Measurements from ENCODE around the gene ARHGEF5. TPM values are rescaled to one million over a fixed set of nuclear protein-coding genes. Genes with fewer than 3 reads are reported as not detected.
"Not testable (repeated sequence)": the region's sequence is repeated elsewhere in the genome, so short reads cannot be mapped to it uniquely, and the experiment has no call there.

The ARHGEF5 gene
- total RNA-seq, 1 donor from 2014 or later: 35.9 TPM

DNA sequence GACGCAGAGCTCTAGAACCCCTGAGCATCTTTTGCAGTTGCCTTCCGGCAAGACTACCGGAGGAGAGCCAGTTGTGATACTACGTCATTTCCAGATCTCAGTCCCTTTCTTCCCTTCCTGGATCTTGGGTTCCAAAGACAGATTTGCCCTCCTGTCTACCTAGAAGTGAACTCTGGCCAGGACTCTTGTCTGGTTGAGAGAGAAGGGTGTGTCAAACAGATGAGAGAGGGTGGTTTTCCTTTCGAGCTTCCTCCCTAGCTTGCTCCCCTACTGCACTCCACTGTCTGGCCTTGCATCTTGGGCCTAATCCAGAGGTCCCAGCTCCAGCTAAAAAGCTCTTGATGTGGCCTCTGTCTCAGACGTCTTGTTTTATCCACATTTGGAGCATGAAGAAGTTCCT is 983 bp downstream of the ARHGEF5 start:
- not testable (repeated sequence) for H3K27ac Mint-ChIP-seq; DNase-seq (ENCODE audit: low spot score in 2 of 2, unreplicated experiment in 2 of 2); H3K36me3 Mint-ChIP-seq; H3K4me3 Mint-ChIP-seq; H3K27me3 Mint-ChIP-seq (ENCODE audit: low read depth); H3K4me1 Mint-ChIP-seq; H3K9me3 Mint-ChIP-seq

DNA sequence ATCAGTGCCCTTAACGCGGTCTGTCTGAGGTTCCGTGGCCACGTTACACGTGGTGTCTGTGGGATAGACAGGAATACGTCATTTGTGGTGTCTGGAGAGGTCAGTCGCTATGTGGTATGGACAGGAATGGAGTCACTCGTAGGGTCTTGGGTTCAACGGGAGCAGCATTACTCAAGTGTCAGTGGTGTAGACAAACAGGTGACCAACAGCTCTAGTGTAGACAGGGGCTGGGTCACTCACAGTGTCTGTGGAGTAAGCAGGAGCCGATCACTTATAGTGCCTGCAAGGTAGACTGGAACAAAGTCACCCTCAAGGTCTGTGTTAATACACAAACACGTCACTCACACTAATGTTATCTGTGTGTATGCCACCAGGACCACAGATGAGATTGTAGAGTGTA is 1.7 kb downstream of the ARHGEF5 start:
- H3K36me3 Mint-ChIP-seq; H3K4me1 Mint-ChIP-seq; H3K4me3 Mint-ChIP-seq; H3K27ac Mint-ChIP-seq; H3K27me3 Mint-ChIP-seq (ENCODE audit: low read depth); H3K9me3 Mint-ChIP-seq; DNase-seq (ENCODE audit: low spot score in 2 of 2, unreplicated experiment in 2 of 2): not testable (repeated sequence)

DNA sequence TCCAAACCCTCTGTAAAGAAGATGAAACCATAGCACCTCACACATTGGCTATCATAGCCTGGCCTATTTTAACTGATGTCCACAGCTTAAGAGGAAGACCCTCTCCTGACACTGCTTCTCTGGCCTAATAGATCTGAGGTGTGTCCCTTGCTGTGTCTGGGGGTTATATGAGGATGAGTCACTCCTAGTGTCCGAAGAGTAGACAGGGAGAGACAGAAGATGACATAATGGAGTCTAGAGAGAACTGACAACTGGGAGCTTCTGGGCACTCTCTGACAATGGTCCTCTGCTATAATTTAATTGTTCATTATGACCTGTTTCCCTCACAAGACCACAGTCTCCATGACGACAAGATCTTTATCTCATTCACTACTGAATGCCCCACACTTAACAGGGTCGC is 6.9 kb downstream of the ARHGEF5 start:
- not testable (repeated sequence) for H3K4me3 Mint-ChIP-seq; H3K27ac Mint-ChIP-seq; DNase-seq (ENCODE audit: low spot score in 2 of 2, unreplicated experiment in 2 of 2); H3K27me3 Mint-ChIP-seq (ENCODE audit: low read depth); H3K4me1 Mint-ChIP-seq; H3K9me3 Mint-ChIP-seq; H3K36me3 Mint-ChIP-seq

DNA sequence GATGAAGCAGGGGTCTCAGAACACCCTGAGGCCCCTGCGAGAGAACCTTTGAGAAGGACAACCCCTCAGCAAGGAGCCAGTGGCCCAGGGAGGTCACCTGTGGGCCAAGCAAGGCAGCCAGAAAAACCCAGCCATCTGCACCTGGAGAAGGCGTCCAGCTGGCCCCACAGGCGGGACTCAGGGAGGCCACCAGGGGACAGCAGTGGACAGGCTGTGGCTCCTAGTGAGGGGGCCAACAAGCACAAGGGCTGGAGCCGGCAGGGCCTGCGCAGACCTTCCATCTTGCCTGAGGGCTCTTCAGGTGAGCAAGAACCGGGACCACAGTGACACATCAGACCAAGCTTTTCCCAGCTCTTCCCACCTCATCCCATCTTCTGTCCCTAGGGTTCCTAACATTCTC is 10.3 kb downstream of the ARHGEF5 start:
- DNase-seq (ENCODE audit: low spot score in 2 of 2, unreplicated experiment in 2 of 2): not testable (repeated sequence)

DNA sequence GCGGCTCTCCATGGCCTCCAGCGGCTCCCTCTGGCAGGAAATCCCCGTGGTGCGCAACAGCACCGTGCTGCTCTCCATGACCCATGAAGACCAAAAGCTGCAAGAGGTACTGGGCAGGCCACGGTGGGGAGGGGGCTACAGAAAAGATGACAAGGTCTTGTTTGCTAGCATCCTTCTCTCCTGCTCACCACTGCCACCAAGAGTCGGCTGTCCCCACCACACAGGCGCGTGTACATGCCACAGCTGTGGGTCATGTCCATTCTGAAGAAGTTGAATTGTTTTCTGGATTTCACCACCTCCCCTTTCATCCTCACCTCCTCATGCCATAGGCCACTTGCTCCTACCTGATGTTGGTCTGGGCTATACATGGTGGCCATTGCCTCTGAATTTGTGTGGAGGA is 12.0 kb downstream of the ARHGEF5 start:
- not testable (repeated sequence) for H3K36me3 Mint-ChIP-seq; H3K27me3 Mint-ChIP-seq (ENCODE audit: low read depth); H3K9me3 Mint-ChIP-seq; H3K27ac Mint-ChIP-seq; H3K4me1 Mint-ChIP-seq; DNase-seq (ENCODE audit: low spot score in 2 of 2, unreplicated experiment in 2 of 2); H3K4me3 Mint-ChIP-seq

More for the DNA sequence above, 10.3 kb downstream of the ARHGEF5 start:
- H3K36me3 Mint-ChIP-seq; H3K4me1 Mint-ChIP-seq; H3K27me3 Mint-ChIP-seq (ENCODE audit: low read depth); H3K9me3 Mint-ChIP-seq; H3K27ac Mint-ChIP-seq; H3K4me3 Mint-ChIP-seq: not testable (repeated sequence)

DNA sequence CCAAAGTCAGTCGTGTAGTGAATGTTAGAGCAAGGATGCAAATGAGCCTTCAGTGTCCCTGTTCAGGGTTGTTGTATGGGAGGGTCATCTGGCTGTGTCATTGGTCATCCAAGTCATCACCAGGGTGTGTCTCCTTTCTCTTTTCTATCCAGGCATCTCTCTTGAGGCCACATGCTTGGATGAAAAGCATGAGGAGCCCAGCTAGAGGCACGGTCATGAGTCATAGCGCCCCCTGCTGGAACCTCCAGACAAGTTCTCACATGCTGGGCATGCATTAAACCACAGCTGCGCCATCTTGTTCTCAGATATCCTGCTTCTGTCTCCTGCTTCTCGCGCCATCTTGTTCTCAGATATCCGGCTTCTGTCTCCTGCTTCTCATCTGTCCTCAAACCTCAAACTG is 14.0 kb downstream of the ARHGEF5 start:
- not testable (repeated sequence) for H3K4me3 Mint-ChIP-seq; H3K9me3 Mint-ChIP-seq; H3K27ac Mint-ChIP-seq; H3K36me3 Mint-ChIP-seq; DNase-seq (ENCODE audit: low spot score in 2 of 2, unreplicated experiment in 2 of 2); H3K4me1 Mint-ChIP-seq; H3K27me3 Mint-ChIP-seq (ENCODE audit: low read depth)

DNA sequence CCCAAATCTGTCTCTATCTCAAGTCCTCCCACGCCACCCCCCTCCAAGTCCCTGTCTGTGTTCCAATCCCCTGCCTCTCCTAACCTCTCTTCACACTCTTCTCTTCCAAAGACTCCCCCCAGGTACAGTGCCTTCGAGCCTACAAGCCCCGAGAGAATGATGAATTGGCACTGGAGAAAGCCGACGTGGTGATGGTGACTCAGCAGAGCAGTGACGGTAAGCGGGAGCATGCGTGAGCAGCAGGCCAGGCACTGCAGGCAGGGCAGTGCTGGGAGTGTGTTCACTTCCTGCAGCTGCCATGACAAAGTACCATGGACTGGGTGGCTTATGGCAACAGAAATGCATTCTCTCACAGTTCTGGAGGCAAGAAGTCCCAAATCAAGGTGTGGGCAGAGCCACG is 23.4 kb downstream of the ARHGEF5 start:
- Mint-ChIP-seq H3K27ac (no peak overlapping the region), H3K4me3 (no peak overlapping the region), H3K4me1 (no peaks in the 10 kb centered on the region), H3K27me3 (ENCODE audit: low read depth) (no peaks in the 10 kb centered on the region), H3K9me3 (no peaks in the 10 kb centered on the region), H3K36me3 (peaks cover 21% of the 10 kb centered on the region)
- DNase-seq (ENCODE audit: low spot score in 2 of 2, unreplicated experiment in 2 of 2): no peak
- TF ChIP-seq, protein P1, sequence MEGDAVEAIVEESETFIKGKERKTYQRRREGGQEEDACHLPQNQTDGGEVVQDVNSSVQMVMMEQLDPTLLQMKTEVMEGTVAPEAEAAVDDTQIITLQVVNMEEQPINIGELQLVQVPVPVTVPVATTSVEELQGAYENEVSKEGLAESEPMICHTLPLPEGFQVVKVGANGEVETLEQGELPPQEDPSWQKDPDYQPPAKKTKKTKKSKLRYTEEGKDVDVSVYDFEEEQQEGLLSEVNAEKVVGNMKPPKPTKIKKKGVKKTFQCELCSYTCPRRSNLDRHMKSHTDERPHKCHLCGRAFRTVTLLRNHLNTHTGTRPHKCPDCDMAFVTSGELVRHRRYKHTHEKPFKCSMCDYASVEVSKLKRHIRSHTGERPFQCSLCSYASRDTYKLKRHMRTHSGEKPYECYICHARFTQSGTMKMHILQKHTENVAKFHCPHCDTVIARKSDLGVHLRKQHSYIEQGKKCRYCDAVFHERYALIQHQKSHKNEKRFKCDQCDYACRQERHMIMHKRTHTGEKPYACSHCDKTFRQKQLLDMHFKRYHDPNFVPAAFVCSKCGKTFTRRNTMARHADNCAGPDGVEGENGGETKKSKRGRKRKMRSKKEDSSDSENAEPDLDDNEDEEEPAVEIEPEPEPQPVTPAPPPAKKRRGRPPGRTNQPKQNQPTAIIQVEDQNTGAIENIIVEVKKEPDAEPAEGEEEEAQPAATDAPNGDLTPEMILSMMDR (IDR thresholded peaks at IDR 0.05; ENCODE audit: unreplicated experiment): no peak

DNA sequence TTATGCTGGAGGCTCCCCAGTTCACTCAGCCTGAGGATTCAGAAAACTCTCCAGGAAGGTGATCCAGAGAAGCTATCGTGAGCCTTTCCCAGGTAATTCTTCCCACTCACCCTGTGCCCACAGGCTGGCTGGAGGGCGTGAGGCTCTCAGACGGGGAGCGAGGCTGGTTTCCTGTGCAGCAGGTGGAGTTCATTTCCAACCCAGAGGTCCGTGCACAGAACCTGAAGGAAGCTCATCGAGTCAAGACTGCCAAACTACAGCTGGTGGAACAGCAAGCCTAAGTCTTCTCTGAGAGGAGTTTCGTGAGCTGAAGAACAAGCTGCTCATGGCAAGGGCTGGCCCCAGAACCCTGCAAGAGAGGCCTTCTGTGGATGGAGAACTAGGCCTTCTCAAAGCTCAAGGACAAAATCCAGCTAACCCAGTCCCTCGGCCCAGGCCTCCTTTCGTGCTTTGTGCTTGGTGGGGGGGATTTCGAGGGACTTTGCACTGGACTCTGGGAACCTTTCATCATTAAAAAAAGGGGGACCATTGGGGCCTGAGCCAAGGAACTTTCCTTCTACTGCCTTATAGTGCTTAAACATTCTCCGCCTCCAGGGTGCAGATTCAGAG is 24.7 kb downstream of the ARHGEF5 start:
- Mint-ChIP-seq H3K4me3 (no peak overlapping the region), H3K9me3 (no peaks in the 10 kb centered on the region), H3K27ac (no peak overlapping the region), H3K4me1 (peaks cover 10% of the 10 kb centered on the region), H3K36me3 (peaks cover 21% of the 10 kb centered on the region), H3K27me3 (ENCODE audit: low read depth) (no peaks in the 10 kb centered on the region)
- DNase-seq (ENCODE audit: low spot score in 2 of 2, unreplicated experiment in 2 of 2): no peak
- TF ChIP-seq, protein P1 (IDR thresholded peaks at IDR 0.05; ENCODE audit: unreplicated experiment): no peak

DNA sequence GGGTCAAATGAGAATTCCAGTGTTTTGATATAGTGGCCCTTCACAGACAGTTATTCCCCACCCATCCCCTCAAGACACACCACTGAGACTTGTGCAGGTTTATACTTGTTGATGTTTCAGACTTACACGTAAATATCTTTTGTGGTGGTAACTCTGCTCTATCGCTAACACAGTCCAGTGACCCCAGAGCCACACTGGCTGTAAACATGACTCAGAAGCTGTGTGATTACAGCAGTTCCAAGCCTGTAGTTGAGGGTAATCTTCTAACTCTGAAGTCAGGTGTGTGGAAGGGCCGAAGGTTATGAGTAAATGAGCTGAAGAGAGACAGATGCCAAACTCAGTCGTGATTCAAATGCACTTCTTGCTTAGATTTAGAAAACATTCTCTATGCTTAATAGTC is 28.9 kb downstream of the ARHGEF5 start:
- Mint-ChIP-seq H3K9me3 (no peaks in the 10 kb centered on the region), H3K4me3 (no peak overlapping the region), H3K27me3 (ENCODE audit: low read depth) (no peaks in the 10 kb centered on the region), H3K27ac (peak overlapping the region; percentile 23), H3K4me1 (peaks cover 22% of the 10 kb centered on the region), H3K36me3 (peaks cover 5% of the 10 kb centered on the region)
- TF ChIP-seq, protein P1 (IDR thresholded peaks at IDR 0.05; ENCODE audit: unreplicated experiment): no peak
- DNase-seq (ENCODE audit: low spot score in 2 of 2, unreplicated experiment in 2 of 2): no peak

Data from mesothelial cell of epicardium (in vitro differentiated cells).